GM19463 (cell line): ENCODE results near the gene IFITM10.

ENCODE experiments used
- ATAC-seq: cut with Tn5 transposase; IDR thresholded peaks from one replicate; pipeline ENCODE4 v1.9.1; 2021; ENCODE audit warnings: mild to moderate bottlenecking, moderate library complexity; ENCODE audit not compliant: unreplicated experiment

Gene IFITM10

DNA sequence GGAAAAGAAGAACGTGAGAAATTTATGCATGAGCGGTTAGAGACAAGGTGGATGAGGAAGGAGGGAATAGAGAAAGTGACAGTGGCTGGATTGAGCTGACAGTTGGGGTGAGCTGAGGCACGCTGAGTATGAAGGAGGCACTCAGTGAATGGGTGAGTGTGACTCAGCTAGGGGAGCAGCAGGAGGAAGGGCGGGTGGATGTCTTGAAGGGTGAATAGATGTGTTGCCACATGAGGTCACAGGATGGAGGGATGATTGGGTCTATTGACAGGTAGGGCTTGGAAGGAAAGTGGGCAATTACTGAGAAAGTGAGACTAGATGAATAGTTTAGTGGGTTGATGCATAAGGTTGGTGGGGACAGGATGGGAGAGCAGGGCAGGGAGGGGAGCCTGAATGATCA lies 8.0 kb downstream of the IFITM10 start:
- no peak for ATAC-seq

DNA sequence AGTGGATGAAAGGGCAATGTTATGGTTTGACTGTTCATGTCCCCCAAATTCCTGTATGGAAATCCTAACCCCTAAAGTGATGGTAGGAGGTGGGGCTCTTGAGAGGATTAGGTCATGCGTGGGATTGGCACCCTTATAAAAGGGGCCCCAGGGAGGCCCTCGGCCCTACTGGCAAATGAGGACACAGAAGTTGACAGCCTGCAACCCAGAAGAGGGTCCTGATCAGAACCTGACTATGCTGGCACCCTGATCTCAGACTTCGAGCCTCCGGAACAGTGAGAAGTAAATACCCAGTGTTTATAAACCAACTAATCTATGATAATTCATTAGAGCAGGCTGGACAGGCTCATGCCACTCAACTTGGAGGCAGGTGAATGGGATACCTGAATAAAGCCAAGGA lies 8.7 kb downstream of the IFITM10 start:
- no peak for ATAC-seq

DNA sequence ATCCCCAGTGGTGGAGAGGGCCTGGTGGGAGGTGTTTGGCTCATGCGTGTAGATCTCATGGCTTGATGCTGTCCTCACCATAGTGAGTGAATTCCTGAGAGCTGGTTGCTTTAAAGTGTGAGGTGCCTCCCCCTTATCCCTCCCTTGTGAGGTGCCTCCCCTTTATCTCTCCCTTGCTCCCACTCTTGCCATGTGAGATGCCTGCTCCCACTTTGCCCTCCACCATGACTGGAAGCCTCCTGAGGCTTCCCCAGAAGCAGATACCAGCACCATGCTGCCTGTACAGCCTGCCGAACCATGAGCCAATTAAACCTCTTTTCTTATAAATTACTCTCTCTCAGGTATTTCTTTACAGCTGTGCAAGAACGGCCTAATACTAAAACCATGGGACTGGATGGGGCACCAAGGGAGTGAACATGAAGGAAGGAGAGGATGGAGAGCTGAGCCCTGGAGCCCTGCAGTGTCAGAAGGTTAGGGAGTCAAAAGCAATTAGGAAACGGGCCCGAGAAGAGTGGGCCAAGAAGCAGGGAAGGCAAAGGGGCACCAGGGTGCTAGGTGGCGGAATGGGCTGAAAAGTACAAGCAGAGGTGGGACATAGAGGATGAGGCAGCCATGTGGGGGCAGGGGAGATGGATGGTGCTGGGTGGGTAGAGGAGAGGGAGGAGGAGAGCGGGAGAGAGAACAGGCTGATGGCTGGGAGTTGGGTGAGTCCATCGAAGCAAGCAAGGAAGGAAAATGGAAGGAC lies 9.4 kb downstream of the IFITM10 start:
- no peak for ATAC-seq

DNA sequence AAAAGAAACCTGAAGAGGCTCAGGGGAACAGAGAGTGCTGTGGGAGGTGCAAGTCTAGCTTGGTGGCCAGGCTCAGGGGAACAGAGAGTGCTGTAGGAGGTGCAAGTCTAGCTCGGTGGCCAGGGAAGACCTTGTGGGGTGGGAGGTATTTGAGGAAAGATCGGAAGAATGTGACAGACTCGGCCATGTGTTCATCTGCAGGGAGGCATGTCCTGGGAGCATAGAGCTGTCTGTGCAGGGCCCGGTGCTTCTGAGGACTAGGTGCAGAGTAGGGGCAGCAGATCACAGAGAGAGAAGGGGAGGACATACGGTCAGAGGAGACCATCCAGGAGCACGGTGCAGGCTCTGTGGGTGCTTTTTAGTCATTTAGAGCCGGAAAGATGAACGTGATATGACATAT lies 10.8 kb downstream of the IFITM10 start:
- ATAC-seq = no peak

DNA sequence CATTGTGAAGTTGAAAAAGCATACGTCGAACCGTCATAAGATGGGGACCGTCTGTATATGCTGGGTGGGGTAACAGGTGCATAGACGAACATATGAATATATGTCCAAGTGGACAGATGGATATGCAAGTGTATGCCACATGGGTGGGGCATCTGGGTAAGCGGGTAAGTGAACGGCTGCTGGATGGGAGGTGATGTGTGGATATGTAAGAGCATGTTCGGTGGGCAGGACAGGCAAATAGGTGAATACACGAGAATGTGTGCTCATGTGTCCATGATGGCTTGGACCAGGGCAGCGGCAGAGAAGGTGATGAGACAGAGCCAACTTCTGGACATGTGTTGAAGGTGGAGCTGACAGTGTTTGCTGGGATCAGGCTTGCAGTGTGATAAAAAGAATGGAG lies 12.0 kb downstream of the IFITM10 start:
- no peak for ATAC-seq

DNA sequence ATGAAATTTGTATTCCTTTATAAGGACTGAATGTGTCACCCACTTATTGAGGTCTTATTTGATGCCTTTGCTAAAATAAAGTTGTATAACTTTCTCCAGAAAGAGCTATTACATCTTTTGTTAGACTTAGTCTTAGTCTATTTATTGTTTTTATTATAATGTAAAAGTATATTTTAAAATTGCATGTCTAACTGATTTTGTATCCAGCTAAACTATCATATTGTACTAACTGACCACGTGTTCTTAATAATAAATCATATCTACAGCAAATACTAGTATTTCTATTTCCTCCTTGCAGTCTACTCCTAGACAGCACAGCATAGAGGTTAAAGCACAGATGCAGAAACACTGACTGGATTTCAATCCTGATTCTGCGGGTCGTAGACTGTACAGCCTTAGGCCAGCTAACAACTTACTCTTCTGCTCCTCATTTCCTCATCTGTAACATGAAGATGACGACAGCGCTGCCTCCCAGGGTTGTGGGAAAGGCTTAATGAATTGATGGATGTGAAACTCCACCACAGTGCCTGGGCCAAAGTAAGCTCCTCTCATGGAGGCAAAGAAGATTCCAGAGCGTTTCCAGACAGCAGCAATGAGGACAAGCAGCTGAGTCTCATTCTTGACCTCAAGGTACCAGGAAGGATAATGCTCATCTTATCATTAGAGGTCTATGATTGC lies 13.2 kb downstream of the IFITM10 start:
- ATAC-seq = no peak

DNA sequence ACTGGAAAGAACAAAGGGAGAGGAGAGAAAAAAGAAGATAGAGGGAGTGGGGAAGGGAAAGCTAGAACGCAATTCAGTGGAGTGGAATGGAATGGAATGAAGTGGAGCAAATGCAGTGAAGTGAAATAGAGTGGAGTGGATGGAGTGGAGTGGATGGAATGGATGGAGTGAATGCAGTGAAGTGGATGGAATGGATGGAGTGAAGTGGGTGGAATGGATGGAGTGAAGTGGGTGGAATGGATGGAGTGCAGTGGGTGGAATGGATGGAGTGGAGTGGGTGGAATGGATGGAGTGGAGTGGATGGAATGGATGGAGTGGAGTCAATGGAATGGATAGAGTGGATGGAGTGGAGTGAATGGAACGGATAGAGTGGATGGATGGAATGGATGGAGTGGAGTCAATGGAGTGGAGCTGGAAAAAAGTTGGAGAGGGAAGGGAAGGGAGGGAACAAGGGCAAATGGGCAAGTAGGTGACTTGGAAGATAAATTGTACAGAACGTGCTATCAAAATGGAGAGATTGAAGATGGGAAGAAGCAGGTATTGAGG lies 13.9 kb downstream of the IFITM10 start:
- ATAC-seq = no peak

DNA sequence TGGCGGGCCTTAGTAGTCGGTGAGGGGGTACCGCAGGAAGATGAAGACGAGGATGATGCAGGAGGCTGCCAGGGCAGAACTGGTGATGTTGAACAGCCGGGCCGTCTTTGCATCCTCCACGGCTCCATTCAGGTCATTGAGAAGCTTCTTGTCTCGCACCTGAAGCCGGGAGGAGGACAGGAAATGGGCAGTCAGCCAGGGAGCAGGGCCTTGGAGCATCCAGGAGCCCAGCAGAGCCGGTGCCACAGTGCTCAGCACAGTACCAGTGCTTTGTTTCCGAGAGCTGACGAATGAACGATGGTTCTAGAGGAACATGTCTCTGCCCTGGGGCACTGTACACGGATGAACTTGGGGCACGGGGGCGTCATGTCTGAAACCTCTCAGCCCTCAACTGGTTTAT lies 15.1 kb downstream of the IFITM10 start:
- no peak for ATAC-seq

DNA sequence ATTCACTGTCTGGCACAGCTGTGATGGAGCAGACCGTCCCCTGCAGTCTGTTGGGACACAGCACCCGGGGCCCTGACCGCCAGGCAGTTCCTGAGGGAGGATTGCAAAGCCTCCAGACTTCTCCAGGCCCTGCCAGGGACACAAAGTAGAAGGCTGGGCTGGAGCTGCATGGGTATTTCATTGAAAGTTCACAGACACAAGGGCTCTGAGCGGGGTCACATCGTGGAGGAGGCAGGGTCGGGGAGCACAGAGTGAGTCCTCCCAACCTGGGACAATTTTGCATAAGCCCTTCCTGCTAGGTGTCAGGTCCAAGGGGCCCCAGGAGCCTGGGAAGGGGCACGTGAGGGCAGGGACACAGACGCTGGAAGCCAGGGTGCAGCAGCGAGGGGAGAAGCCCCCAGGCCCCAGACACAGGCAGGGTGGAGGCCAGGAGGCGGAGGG lies 15.7 kb downstream of the IFITM10 start:
- ATAC-seq = no peak

DNA sequence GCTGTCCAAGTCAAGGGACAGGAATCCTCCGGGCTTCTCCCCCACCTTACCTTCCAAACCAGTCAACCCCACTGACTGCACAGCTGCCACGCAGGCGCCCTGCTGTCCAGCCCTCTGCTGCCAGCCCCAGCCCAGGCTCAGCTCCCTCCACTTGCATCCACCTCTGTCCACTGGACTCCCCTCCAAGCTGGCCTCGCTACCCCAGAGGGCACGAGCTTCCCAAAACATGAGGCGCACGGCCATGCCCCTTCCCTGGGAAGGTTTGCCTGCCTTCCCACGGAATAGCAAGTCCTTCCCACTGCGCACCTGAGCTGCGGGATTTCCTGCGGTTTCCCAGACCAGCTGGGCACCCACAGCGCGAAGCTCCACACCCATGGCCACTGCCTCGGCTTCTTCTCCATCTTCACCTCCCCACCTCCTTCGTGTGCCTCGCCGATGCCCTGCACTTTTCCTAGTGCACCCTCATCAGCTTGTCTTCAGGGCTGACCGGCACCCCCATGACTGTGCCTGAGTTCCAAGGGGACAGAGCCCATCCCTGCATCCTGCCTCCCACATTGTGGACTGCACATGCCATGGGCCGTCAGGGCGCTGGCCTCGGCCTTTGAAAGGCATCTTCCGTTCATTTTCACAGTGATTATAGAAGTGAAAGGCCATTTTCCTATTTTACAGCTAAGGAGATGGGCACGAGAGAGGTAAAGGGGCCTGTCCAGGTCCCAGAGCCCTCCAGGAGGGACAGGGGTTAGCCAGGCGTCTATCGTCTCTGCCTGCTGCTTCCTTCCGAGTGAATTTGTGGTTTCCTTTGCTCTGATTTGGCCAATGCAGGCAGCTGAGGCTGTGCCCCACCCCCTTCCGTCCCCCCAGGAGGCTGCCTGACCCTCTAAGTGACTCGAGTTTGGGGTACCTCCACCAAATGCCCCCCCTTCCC lies 16.4 kb downstream of the IFITM10 start:
- ATAC-seq = no peak

DNA sequence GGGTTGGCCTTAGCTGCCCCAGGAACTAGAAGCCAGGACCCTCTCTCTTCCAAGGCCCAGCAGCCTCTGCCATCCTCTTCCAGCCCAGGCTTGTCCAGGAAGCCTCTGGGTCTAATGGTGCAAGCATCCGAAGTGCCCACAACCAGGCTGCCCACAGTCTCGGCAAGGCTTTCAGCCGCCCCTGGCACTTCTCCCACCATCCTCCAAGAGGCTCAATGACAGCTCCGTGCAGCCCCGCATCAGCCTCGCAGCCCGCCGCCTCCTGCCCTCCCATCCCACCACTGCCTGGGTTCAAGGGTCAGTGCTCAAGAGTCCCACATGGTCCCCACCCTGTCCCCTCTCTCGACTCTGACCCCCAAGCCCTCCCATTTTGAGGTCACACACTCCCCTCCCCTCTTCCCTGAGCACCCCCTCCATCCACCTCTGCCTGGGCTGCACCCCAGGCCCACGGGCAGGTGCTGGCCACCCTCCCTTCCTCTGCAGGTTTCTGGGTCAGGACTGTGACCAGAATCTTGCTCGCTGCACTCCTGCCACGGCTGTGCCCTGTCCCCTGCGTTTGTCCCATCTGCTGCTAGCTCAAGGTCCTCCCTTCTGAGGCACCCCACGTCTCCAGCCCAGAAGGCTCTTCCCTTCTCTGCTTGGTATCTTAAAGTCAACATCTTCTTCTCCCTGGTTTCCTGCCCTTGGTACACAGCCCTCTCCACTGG lies 17.2 kb downstream of the IFITM10 start:
- no peak for ATAC-seq

DNA sequence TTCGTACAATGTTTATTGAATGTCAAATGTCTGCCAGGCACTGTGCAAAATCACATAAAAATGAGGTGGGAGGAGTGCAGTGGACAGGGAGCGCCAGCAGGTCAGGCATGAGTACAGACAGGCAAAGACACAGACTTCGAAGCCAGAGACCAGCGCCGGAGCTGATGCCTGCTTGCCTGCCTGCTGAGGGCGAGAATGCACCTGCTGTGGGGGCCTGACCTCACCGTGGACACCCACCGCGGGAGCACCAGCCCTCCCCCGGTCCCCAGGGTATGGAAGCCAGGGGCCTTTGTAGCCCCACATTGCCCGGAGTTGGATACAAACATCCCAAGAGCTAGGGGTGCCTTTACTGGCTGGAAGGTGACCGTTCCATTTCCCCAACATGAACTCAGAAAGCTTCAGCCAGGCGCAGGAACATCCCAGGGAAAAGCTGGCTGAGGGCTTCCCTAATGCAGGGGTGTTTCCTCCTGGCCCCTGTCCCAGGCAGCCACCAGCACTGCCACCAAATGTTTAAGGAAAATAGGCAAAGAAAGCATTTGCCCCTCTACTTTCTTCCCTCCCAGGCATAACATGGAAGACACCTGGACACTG lies 17.9 kb downstream of the IFITM10 start:
- no peak for ATAC-seq

DNA sequence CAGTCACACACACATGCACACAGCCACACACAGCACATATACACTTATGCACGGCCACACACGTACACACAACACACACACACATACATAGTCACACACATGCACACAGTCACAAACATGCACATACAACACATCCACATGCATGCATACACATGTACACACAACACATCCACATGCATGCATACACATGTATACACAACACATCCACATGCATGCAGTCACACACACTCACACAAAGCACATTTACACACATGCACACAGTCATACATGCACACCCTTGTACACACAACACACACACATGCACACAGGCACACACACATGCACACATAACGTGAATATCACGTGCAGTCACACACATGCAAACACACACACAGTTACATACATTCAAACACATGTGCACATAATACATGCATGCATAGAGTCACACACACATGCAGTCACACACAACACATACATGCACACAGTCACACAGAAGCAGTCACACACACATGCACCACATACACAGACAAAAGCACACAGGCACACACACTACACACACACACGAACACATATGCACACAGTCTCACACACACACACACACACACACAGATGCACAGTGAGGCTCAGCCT lies 18.8 kb downstream of the IFITM10 start:
- ATAC-seq = no peak

DNA sequence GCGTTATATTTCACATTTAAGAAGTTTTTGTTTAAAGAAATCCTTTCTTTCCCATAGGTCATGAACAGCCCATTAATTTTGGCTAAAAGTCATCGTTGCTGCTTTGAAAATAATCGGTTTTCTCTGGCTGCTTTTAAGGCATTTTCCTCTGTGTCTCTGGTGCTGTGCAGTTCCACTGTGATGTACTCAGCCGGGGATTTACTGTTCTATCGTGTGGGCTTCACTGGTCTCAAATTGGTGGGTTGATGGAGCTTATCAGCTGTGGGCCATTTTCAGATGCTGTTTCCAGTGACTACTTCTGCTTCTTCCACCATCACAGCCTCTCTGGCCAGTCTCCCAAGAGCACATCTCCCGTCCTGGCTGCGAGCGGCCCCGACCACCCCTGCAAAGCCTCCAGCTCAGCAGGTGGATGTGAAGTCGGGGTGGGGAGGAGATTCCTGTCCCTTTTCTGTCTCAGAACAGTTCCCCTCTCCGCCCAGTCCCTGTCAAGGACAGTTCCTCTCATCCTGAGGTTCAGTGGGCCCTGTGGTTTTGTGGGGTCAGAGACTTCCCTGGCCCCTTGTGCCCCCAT lies 20.3 kb downstream of the IFITM10 start:
- ATAC-seq = no peak

DNA sequence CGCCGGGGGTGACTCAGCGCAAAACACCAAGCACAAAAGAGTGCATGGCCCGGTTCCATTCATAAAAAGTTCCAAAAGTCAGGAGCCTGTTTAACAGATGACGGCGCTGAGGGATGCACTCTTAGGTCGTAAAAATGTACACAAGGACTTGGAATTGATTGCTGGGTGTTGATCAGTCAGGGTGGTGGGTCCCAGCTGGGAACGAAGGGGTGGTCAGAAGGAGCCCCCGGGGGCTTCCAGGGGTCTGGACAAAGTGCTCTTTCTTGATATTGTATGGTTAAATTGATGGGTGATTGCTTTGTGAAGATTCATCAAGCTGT lies 20.7 kb downstream of the IFITM10 start:
- ATAC-seq = no peak

DNA sequence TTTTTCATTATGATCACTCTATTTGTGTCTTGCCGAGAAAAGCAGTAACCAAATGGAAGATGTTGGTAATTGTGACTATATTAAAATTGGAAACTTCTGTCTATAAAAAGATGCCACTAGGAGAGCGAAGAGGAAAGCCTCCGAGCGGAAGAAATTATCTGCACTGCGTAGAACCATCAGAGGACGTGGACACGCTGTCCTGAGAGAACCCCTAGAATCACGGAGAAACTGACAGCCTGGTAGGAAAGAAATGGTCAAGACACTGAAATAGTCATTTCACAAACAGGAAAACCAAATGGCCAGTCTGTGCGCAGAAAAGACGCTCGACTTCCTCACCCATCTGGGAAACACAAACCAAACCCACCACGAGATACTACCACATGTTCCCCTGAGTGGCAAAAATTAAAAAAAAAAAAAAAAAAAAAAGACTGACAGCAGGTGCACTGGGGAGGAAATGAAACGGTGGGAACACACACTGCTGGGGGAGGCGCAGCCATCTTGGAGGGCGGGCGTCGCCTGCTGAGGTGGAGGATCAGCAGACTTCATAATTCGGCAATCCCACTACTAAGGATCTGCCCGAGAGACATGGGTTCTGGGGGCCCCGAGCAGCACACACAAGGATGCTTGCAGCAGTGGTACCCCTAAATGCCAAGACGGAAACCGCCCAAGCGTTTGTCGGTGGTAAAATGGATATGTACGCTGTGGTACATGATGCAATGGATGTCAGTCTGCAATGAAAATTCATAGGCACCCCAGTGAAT lies 21.3 kb downstream of the IFITM10 start:
- no peak for ATAC-seq

DNA sequence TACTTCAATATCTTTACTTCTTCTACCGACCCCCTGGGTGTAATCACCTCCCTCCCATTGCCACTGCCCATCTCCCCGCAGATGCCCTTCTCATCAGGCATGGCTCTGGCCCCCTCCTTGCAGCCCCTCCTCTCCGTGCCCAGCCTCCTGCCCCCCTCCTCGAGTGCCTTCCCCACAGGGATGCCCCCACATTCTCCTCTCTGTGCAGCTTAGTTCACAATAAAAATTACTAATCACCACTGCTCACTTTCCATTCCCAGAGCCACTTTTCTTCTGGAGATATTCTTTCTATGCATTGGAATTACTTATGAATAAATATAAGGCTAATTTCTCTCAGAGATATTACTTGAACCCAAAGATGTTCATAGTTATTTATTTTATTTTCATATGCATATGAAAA lies 22.1 kb downstream of the IFITM10 start:
- no peak for ATAC-seq

DNA sequence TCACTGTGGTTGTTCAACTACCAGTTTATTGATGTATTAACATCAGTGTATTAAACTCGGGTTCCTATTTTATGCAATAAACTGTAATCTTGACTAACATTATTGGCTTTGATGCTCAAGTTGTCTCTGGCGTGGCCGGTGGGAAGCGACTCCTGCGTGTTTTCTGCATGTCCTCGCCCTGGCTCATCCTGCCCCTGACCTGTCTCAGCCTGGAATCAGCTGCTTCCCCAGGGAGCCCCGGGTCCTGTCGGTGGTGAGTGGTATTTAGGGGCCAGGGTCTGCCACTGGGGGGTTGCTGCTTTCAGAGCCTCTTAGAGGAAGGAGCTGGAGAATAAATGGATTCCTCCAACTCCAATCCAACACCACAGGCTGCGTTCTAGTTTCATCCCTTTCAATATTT lies 22.5 kb downstream of the IFITM10 start:
- no peak for ATAC-seq

DNA sequence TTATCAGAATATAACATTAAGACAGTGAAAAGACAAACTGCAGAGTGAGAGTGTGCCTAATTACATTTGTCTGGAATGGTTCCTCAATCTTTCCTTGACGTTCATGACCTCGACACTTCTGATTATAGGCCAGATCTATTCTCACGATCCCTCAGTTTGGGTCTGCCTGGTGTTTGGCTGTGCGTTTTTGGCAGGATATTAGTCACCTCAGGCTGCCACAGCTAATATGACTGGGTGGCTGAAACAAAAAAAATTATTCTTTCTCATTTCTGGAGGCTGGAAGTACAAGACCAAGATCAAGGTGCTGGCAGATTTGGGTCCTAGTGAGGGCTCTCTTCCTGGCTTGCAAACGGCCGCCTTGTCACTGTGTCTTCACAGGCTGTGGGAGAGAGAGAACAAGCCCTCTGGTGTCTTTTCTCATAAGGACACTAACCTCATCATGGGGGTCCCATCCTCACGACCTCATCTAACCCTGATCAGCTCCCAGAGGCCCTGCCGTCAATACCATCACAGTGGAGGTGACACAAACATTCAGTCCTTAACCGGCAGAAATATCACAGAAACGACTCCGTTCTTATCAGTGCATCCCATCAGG lies 23.2 kb downstream of the IFITM10 start:
- no peak for ATAC-seq
